Hematopoietic multipotent progenitor cell treated with erythropoietin and hydrocortisone succinate and interleukin-3 and kit ligand, for 6 days (in vitro differentiated cells): ENCODE results near the gene SGCG.
A peak's percentile ranks its signal among the peaks of the same experiment; 100 is the strongest.
"Not testable (repeated sequence)": the region's sequence is repeated elsewhere in the genome, so short reads cannot be mapped to it uniquely, and the experiment has no call there.

Experiments
- DNase-seq: peaks from one replicate; pipeline ENCODE4 v3.0.0-alpha.2; 2015

SGCG gene

DNA sequence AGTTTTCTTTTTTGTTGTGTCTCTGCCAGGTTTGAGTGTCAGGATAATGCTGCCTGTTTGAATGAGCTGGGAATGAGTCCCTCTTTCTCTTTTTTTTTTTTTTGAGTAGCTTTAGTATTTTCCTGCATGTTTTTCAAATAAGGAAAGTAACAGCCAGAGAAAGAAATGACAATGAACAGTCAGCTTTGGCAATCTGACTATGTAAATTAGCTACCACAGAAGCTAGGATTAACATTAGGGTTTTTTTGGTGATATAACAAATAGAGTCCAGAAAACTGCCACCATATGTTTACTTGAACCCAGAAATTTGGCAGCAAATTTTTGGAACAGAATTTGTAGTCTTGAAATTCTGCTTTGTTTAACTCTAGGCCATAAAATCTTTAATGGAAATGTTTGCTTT is 50.5 kb downstream of the SGCG start:
- no peak for DNase-seq

GRCh38 chr13:23235994-23236393 is 55.2 kb downstream of the SGCG start:
- no peak for DNase-seq

DNA sequence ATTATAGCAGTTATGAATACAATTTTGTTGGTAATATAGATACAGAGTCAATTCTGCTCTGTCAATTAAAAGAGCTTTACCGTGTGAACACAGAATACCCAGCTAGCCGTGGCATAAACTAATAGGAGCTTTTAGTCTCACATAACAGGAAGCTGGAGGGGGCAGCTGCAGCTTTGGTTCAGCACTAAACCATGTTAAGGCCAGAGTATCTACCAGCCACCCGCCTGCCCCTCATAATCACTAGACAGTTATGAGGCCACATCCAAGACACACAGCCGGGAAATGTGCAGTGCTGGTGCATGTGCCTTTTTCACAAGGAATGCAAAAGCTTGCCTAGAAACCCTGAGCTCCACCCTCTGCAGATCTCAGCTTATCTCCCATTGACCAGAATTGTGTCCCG is 62.3 kb downstream of the SGCG start:
- DNase-seq = no peak

GRCh38 chr13:23248410-23248809 is 67.6 kb downstream of the SGCG start:
- DNase-seq = not testable (repeated sequence)

GRCh38 chr13:23254506-23254905 is 73.7 kb downstream of the SGCG start:
- DNase-seq = no peak

DNA sequence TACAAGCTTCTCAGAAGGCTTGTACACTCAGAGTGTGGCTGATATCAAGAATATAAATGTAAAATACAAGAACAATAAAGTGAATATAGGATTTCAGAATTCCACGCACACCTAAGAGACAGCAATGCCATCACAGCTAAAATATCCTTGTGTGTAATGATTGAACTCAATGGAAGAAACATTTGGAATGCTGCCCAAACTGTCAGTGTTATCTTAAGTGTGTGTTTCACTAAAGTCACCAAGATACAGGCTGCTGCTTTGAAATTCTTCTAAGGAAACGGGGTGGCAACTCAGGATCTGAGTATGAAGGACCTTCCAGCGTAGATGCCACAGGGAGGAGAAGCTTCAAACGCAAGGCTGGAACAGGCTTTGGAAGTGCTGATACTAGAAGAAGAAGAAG is 86.8 kb downstream of the SGCG start:
- peak; percentile 1 for DNase-seq

GRCh38 chr13:23268441-23268840 is 87.7 kb downstream of the SGCG start:
- no peak for DNase-seq

GRCh38 chr13:23271331-23271730 is 90.6 kb downstream of the SGCG start:
- DNase-seq = no peak

DNA sequence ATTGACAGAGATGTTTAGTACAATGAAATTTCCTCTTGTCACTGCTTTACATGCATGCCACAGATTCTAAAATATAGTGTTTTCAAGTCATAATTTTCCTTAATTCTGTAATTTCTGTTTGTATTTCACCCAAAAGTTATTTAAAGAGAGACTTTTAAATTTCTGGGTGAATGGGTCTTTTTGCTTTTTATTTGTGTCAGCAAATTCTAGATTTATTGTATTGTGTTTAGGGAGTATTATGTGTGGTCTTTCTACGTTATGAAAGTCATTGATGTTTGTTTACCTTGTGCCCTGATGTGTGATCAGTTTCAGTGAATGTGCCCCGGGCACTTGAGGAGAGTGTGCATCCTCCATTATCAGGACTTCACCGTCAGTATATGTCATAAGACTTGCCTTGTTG is 92.7 kb downstream of the SGCG start:
- no peak for DNase-seq

DNA sequence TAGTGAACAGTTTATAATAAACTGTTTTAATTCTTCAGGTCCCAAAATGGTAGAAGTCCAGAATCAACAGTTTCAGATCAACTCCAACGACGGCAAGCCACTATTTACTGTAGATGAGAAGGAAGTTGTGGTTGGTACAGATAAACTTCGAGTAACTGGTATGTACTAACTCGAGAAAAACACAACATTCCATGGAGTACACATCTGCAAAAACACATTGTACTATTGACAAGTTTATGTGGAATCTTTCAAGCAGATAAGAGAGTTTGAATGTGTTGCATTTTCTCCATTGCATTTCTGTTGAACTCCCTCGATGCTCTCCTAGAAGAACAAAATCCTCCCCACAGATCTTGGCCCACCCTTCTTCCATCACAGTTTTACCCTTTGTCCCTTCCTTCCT is 98.5 kb downstream of the SGCG start:
- peak; percentile 1 for DNase-seq

- DNase-seq = no peak
These were observed 107.8 kb downstream of the SGCG start for GRCh38 chr13:23288564-23288963.

DNA sequence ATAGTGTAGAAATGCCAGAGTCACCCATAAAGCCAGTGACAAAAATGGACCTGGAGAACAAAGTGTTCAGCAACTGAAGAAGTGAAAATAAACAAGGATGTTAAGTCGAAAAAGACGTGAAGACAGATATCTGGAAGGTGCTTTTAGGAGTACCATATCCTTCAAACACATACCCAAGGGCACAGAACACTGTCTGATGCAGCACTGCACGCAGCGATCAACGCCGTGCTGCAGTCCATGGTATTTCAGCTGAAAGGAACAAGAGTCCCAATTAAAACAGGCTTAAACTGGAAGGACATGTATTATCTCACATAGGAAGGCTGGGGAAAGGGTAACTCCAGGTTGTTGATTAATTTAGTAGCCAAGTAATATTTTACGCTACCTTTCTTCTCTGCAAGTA is 108.2 kb downstream of the SGCG start:
- no peak for DNase-seq

DNA sequence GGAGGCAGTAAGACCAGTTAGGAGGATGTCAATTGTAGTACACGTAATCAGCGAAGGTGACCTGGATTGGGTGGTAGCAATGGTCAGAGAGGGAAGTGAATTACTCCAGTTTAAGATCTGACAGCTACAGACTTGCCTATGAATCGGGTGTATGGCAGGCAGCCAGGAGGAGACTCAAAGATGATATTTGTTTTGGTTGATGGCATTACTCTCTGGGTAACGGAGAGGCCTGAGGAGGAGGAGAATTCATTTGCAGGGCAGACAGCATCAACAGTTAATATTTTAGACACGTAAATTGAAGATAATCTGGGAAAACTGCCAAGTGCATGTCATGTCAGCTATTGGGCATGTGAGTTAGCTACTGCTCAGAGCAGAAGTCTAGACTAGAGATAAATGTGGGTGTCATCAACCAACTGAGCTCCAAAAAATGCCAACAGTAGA is 109.2 kb downstream of the SGCG start:
- peak; percentile 9 for DNase-seq

- no peak for DNase-seq
These were observed 111.8 kb downstream of the SGCG start for GRCh38 chr13:23292586-23292985.

DNA sequence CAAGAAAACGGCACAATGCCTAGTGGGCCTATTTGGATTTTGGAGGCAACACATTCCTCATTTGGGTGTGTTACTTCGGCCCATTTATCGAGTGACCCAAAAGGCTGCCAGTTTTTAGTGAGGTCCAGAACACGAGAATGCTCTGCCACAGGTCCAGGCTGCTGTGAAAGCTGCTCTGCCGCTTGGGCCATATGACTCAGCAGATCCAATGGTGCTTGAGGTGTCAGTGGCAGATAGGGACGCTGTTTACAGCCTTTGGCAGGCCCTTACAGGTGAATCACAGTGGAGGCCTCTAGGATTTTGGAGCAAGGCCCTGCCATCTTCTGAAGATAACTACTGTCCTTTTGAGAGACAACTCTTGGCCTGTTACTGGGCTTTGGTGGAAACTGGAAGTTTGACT is 134.1 kb downstream of the SGCG start:
- DNase-seq = not testable (repeated sequence)

- DNase-seq = no peak
These were observed 139.1 kb downstream of the SGCG start for GRCh38 chr13:23319883-23320224.

- DNase-seq = no peak
These were observed 140.3 kb downstream of the SGCG start for GRCh38 chr13:23320926-23321534.

GRCh38 chr13:23321535-23322241 is 140.9 kb downstream of the SGCG start:
- DNase-seq = no peak

DNA sequence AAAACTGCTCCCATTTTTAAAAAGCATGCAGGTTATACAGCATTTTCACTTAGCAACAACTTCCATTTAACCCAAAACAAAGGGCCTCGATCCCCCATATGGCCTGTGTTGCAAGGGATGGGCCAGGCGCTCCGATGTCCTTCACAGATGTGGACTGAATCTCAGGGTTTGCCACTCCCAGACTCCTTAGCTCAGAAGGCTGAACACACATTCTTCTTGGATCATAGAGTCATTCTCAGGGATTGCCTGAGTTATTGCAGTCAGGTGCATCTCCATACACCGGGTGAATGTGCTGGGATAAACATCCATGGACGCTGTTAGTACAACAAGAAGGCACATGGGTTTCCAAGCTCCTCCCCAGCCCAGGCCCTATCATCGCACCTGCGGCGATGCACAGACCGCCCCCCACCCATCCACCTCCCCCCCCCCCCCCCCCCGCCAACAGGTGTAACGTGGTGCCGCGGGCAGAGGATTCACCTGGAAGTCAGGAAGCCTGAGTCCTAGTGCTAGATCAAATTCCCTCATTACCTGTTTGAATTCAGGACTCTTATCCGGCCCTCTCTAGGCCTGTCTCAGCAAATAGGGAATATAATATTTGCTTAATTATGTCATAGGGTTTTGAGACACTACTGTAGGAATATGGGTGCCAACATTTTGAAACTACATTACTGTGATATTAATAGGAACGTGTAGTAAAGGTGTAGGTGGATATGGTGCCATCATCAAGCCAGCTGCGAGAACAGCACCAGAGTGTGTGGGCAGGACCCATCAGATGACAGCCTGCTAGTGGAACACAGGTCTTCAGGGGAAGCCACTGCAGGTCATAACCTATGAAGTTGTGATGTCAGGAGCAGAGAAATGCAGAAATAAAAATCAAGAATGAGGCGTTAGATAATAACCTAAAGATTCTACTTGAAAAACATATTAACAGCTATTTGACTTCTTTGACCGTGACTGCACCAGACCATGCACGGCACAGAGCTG is 141.9 kb downstream of the SGCG start:
- DNase-seq = no peak

DNA sequence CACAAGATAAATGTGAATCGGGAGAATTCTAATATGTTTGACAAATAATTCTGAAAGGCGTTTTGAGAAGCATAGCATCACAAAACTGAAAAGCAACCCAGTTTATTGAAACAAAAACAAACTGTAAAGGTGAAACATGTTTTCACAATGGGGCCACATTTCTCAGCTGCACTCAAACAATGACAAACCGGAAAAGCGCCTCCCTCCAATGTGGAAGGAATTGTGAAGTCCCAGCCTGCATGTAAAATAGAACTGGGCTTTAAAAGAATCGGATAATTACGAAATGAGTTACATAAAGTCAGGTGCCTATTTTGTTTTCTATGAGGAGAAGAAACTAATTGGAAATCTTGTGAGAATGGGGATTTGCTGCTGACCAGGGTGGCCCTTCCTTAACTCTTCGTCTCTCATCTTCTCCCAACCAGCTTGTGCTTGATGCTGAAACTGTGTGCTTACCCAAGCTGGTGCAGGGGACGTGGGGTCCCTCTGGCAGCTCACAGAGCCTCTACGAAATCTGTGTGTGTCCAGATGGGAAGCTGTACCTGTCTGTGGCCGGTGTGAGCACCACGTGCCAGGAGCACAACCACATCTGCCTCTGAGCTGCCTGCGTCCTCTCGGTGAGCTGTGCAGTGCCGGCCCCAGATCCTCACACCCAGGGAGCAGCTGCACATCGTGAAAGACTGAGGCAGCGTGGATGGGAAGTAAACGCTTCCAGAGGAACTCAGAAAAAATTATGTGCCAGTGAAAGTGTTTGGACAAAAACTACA is 143.3 kb downstream of the SGCG start:
- DNase-seq = no peak

DNA sequence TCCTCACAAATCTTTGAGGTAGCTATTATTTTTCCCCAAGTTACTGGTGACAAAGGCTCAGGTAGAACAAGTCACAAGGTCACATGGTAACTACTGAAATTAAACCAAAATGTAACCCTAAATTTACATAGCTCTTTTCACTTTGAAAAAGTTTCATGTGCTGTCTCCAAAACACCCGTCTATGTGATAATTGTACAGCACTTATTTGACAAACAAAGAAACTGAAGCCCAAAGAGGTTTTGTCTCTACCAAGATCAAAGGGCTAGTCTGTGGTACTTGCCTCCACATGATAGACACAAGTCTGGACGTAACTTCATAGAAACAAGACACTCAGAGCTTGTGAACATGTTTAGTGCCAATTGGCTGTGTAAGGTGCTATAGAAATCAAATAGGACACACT is 144.4 kb downstream of the SGCG start:
- DNase-seq = no peak

- no peak for DNase-seq
These were observed 149.6 kb downstream of the SGCG start for GRCh38 chr13:23330356-23330755.

- no peak for DNase-seq
These were observed 158.4 kb downstream of the SGCG start for GRCh38 chr13:23339225-23339624.
